ENCODE measurements around the gene CCN5.

The CCN5 gene

GRCh38 chr20:44715499-44716308, 535 bp downstream of the CCN5 start:
- DNase-seq (ENCODE audit: low read depth in 3 of 3, low spot score in 1 of 3), result no peak

- no peak for DNase-seq (ENCODE audit: low read depth in 3 of 3, low spot score in 1 of 3)
Measured at GRCh38 chr20:44716309-44717106, 1.3 kb downstream of the CCN5 start.

- DNase-seq (ENCODE audit: low read depth in 3 of 3, low spot score in 1 of 3), result no peak
Measured at GRCh38 chr20:44717986-44718385, 2.8 kb downstream of the CCN5 start.

- no peak for DNase-seq (ENCODE audit: low read depth in 3 of 3, low spot score in 1 of 3)
Measured at GRCh38 chr20:44719841-44720240, 4.7 kb downstream of the CCN5 start.

GRCh38 chr20:44720621-44720996, 5.4 kb downstream of the CCN5 start:
- DNase-seq (ENCODE audit: low read depth in 3 of 3, low spot score in 1 of 3), result no peak

- DNase-seq (ENCODE audit: low read depth in 3 of 3, low spot score in 1 of 3), result no peak
Measured at GRCh38 chr20:44720997-44721784, 6.0 kb downstream of the CCN5 start.

DNA sequence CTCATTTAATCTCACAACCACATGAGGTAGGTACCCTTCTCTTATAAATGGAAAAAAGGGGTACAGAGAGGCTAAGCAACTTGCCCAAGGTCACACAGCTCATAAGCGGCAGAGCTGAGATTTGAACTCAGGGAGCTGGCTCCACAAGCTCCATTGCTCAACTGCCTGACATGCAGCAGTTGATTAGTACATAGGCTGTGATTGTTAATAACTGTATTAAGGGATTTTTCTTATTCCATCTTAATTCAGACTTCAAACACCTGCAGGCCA, 6.6 kb downstream of the CCN5 start:
- DNase-seq (ENCODE audit: low read depth in 3 of 3, low spot score in 1 of 3), result no peak

GRCh38 chr20:44722990-44723389, 7.8 kb downstream of the CCN5 start:
- no peak for DNase-seq (ENCODE audit: low read depth in 3 of 3, low spot score in 1 of 3)

DNA sequence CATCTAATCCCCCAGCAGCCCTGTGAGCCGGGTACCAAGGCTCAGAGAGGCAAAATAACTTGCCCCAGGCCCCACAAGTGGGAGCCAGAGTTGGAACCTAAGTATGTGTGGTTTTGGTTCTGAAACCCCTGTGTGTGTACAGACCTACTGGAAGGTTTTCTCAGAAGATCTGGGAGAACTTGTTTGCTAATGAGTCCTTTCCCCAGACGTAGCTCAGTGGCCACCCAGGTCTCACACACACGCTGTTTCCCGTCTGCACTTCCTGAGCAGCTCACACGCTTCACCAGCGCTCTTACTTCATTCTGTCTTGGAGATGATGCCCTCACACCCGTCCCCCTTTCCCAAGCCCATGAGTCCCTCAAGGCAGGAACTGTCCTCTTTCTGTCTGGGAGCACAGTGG, 8.2 kb downstream of the CCN5 start:
- no peak for DNase-seq (ENCODE audit: low read depth in 3 of 3, low spot score in 1 of 3)

DNA sequence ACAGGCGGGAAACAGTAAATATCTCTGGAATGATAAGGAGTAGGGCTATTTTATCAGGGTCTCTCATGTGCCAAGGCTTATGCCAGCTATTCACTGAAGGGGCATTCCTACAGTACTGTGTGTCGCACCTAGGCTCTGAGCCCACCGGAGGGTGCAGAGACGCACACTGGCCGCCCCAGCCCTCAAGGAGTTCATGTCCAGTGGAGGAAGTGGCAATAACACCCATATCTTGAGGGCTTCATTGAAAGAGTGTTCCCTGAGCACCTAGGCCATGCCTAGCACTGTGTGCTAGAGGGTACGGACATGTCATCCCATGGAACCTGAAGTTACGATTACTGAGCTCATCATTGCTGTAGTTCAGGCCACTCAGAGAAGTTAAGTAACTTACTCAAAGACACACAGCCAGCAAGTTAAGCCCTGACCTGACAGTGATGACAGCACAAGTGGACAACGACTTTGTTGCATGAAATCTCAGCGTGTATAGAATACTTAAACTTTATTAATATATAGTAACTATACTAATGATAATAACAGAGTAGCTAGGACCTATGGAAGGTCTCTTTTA, 8.7 kb downstream of the CCN5 start:
- DNase-seq (ENCODE audit: low read depth in 3 of 3, low spot score in 1 of 3), result no peak

DNA sequence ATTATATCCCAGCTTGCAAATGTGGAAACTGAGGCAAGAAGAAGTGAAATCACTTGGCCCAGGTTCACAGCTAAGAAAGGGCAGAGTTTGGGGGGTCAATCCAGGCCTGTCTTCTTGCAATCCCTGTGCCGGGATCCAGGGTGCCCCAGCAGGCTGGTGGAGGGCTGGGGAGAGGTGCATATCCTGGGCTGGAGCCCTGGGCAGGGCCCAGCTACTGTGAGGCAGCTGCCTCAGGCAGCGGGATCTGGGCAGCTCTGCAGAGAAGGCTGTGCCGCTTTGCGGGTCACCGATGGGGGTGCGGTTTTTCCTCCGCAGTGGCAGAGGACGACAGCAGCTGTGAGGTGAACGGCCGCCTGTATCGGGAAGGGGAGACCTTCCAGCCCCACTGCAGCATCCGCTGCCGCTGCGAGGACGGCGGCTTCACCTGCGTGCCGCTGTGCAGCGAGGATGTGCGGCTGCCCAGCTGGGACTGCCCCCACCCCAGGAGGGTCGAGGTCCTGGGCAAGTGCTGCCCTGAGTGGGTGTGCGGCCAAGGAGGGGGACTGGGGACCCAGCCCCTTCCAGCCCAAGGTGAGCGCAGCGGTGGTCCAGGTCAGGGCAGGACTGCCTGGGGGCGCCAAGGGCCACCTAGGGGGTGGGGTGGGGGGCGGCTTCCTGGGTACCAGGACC, 9.4 kb downstream of the CCN5 start:
- DNase-seq (ENCODE audit: low read depth in 3 of 3, low spot score in 1 of 3), result no peak

- DNase-seq (ENCODE audit: low read depth in 3 of 3, low spot score in 1 of 3), result no peak
Measured at GRCh38 chr20:44725837-44726236, 10.7 kb downstream of the CCN5 start.

DNA sequence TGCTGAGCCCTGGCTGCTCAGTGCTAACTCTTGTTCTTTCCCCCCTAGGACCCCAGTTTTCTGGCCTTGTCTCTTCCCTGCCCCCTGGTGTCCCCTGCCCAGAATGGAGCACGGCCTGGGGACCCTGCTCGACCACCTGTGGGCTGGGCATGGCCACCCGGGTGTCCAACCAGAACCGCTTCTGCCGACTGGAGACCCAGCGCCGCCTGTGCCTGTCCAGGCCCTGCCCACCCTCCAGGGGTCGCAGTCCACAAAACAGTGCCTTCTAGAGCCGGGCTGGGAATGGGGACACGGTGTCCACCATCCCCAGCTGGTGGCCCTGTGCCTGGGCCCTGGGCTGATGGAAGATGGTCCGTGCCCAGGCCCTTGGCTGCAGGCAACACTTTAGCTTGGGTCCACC, 11.9 kb downstream of the CCN5 start:
- DNase-seq (ENCODE audit: low read depth in 3 of 3, low spot score in 1 of 3), result no peak

GRCh38 chr20:44727651-44728050, 12.5 kb downstream of the CCN5 start:
- no peak for DNase-seq (ENCODE audit: low read depth in 3 of 3, low spot score in 1 of 3)

DNA sequence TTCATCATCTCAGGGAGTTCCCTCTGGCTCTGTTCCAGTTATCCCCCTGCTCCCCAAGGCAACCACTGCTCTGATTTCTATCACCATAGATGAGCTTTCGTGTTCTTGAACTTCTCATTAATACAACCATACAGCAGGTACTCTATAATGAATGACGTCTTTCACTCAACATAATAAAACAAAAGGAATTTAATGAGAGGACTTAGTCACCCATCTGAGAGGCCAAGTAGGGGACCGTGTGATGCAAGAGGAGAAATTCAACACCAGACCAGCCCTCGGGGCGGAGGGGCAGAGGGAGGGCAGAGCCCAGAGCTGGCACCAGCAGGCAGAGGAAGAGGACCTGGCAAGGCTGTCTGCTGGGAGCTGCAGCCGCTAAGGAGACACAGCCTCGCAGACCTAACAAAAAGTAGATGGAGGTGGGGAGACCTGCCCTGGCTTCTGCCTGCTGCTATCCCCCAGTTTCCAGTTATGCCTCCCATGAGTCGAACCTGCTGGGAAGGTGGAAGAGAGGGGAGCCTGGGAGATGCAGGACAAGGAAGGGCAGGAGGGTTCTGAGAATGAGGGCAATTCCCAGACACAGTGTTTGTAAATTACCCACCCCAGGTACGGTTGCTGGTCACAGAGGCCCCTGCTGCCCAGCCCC, 13.8 kb downstream of the CCN5 start:
- DNase-seq (ENCODE audit: low read depth in 3 of 3, low spot score in 1 of 3), result no peak

- no peak for DNase-seq (ENCODE audit: low read depth in 3 of 3, low spot score in 1 of 3)
Measured at GRCh38 chr20:44730441-44730840, 15.3 kb downstream of the CCN5 start.

GRCh38 chr20:44731657-44732056, 16.5 kb downstream of the CCN5 start:
- DNase-seq (ENCODE audit: low read depth in 3 of 3, low spot score in 1 of 3), result no peak

- DNase-seq (ENCODE audit: low read depth in 3 of 3, low spot score in 1 of 3), result no peak
Measured at GRCh38 chr20:44732327-44732726, 17.2 kb downstream of the CCN5 start.

- DNase-seq (ENCODE audit: low read depth in 3 of 3, low spot score in 1 of 3), result peak in 1 of 3 donors; percentile 36
Measured at GRCh38 chr20:44733341-44734069, 18.3 kb downstream of the CCN5 start.

GRCh38 chr20:44734938-44735337, 19.8 kb downstream of the CCN5 start:
- no peak for DNase-seq (ENCODE audit: low read depth in 3 of 3, low spot score in 1 of 3)

All from stimulated activated CD4-positive, alpha-beta T cell treated with anti-CD3 and anti-CD28 coated beads, TNF-alpha, amount 100 ng/mL, for 1 hour (primary cell).